Activated CD4-positive, alpha-beta T cell treated with anti-CD3 and anti-CD28 coated beads, Interleukin-2, amount 50 U/mL, for 4 hours (primary cell): ENCODE data around the gene CDK3.

Experiments used
- DNase-seq, 2 experiments: peaks; one replicate each; pipeline ENCODE4 v3.0.0-alpha.2; 2020

Gene CDK3

DNA sequence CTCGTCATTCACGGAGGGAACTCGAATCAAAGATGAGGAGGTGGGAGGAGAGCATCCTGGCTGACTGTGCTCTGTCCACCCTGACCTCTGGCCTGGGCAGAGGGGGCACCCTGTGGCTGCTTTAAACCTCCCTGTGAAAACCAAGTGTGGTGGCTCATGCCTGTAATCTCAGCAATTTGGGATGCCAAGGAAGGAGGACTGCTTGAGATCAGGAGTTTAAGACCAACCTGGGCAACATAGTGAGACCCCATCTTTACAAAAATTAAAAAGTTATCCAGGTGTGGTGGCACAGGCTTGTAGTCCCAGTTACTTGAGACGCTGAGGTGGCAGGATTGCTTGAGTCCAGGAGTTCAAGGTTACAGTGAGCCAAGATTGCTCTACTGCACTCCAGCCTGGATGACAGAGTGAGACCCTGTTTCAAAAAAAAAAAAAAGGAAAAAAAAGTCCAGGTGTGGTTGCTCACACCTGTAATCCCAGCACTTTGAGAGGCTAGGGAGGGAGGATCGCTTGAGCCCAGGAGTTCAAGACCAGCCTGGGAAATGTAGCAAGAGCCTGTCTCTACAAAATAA, 5.8 kb upstream of the CDK3 start:
- no peak for DNase-seq

GRCh38 chr17:75995385-75995925, 5.2 kb upstream of the CDK3 start:
- no peak for DNase-seq

DNA sequence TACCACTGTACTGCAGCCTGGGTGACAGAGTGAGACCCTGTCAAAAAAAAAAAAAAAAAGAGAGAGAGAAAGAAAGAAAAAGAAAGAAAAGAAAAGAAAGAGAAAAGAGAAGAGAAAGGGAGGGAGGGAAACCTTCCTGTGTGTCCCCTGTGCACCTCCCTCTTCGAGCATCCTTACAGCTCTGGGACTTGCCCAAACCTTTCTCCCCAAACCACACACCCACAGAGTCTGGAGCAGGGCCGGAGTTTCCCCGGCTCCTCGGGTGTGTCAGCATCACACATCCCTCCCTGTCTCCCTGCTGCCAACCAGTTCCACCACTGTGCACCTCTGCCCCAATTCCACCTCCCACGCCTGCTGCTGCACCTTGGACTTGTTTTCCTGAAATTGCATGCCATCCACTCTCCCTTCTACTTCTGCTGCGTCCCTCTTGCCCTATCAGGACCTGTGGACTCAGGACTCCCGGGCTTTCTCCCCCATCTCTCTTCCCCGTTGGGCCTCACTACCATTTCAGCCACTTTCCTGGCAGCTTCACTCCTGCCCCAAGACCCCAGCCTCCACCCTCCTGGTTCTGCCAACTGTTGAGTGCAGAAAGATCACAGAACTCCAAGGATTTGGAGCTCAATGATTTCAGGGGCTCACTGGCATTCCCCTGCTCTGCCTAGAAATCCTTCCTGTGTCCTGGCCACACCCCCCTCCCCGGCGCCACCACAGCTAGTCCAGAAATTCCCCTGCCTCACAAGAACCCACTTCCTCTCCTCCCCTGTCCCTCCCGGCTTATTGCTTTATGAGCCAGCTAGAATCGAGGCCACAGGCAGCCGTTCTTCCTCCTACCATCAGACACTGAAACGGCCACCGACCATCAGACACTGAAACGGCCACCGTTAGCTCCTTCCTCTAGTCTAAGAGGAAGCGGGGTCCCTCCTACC, 3.7 kb upstream of the CDK3 start:
- no peak for DNase-seq

GRCh38 chr17:75998327-75998795, 2.3 kb upstream of the CDK3 start:
- DNase-seq = no peak

DNA sequence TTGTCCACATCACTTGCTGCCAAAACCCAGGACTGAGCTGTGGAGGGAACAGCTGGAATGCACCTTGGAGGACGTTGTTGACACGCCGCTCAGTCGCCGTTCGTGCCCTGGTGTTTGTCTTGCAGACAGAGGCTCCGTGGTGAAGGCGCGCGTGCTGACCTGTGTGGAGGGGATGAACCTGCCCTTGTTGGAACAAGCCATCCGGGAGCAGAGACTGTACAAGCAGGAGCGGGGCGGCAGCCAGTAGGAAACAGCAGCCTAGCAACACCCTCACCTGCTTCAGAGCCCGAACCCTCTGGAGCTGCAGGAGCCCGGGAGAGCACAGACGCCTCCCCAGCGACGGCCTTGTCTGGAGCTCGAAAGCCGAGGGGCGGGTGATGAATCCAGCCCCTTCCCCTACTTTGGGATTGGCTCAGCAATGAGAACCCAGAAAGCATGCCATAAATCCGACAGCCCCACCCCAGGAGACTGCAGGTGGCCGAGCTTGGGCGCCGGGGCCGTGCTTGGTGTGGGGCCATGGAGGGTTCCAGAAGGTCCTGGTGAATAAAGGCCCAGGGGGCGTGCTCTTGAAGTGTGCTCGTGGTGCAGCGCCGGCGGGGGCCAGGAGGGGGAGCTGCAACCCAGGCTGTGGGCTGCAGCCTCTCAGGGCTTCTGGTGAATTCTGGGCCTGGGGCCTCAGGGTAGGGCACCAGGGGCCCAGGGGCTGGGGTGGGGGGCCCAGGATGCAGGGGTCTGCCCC, 470 bp upstream of the CDK3 start:
- peak; percentile 51 to 54 for DNase-seq

DNA sequence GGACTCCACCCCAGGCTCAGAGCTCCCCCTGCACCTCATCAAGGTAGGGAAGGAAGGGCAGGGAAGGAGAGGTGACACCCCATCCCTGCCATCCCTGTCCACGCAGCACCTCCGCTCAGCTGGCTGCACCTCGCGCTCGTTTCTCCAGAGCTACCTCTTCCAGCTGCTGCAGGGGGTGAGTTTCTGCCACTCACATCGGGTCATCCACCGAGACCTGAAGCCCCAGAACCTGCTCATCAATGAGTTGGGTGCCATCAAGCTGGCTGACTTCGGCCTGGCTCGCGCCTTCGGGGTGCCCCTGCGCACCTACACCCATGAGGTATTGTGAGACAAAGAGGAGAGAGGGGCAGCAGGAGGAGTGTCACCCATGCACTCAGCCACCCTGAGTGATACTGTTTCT, 1.4 kb downstream of the CDK3 start:
- DNase-seq = no peak

- no peak for DNase-seq
These were observed 3.3 kb downstream of the CDK3 start for GRCh38 chr17:76003915-76004314.

GRCh38 chr17:76004750-76005262, 4.2 kb downstream of the CDK3 start:
- no peak for DNase-seq

DNA sequence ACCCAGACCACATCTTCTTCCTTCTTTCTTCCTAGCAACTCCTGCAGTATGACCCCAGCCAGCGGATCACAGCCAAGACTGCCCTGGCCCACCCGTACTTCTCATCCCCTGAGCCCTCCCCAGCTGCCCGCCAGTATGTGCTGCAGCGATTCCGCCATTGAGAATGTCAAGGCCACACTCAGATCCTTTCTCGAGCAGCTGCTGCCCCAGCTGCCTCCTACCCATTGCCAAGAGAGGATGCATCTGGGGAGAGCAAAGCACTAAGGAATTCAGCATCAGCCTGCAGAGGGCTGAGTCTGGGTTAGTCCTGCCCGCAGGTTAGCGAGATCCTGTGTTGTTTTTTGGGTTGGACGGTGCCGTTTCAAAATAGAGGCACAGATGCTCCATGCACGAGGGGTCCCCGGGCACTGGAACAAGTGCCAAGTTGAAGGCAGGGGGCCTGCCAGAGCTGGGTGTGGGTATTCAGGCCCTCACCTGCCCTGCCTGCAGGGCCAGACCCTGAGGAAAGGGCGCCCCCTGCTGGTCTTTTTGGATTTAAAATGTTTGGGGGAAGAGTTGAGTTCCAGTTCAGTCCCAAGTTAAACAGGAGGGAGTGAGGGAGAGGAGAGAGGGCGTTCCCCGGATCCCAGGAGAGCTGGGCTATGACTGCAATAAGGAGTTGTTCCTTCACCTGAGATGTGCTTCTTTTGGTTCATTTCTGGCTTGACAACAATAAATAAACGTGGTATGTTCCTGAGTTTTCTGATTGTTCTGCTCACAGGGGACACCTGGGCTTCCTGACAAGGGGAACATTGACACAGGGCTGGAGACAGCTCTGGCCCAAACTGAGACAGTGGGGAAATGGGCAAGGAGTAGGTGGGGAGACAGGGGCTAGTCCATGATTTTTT, 4.9 kb downstream of the CDK3 start:
- peak; percentile 77 to 82 for DNase-seq

- DNase-seq = no peak
These were observed 6.6 kb downstream of the CDK3 start for GRCh38 chr17:76007131-76007849.

DNA sequence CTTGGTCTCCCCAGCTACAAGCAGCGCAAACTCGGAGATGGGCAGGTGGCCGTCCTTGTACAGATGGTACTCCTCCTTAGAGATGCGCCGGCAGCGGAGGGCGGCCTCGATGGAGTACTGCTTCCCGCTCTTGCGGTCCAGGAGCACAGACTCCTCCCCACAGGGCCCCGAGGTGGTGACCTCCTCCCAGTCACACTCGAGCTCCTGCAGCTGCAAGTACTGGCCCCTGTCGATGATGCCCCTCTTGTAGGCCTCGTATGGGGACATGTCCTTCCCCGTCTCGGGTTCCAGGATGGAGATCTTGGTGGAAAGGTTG, 7.2 kb downstream of the CDK3 start:
- no peak for DNase-seq

GRCh38 chr17:76008208-76008607, 7.6 kb downstream of the CDK3 start:
- DNase-seq = no peak

DNA sequence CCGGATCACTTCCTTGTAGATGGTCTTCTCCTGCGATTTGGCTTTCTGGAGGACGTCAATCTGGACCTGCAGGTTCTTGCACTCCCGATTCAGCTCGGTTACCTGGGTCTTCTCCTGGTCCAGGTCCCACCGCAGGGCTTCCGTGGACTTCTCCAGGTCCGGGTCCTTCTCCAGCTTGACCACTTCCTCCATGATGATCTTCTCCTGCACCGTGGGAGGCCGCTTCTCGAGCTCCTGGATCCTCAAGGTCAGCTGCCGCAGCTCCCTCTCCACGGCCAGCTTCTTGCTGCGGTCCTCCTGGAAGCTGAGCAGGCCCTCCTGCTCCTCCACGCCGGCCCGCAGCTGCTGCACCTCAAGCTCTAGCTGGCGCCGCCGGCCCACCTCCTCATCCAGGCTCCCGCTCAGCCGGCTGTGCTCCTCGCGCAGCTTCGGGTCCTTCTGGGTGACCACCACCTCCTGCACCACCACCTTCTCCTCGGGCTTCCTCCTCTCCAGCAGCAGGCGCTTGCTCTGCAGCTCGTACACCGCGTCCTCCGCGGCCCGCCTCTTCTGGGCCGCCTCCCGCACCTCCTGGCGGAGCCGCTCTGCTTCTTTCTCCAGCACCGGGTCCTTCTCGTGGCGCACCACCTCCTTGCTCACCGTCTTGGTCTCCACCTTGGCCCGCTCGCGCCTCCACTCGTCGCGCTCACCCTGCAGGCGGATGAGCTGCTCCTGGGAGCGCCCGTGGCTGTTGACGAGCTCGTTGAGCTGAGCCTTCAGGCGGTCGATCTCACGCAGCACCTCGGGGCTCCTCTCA, 8.2 kb downstream of the CDK3 start:
- DNase-seq = no peak

GRCh38 chr17:76009447-76009846, 8.8 kb downstream of the CDK3 start:
- DNase-seq = no peak

GRCh38 chr17:76009969-76010661, 9.5 kb downstream of the CDK3 start:
- no peak for DNase-seq

GRCh38 chr17:76011951-76012350, 11.3 kb downstream of the CDK3 start:
- no peak for DNase-seq

DNA sequence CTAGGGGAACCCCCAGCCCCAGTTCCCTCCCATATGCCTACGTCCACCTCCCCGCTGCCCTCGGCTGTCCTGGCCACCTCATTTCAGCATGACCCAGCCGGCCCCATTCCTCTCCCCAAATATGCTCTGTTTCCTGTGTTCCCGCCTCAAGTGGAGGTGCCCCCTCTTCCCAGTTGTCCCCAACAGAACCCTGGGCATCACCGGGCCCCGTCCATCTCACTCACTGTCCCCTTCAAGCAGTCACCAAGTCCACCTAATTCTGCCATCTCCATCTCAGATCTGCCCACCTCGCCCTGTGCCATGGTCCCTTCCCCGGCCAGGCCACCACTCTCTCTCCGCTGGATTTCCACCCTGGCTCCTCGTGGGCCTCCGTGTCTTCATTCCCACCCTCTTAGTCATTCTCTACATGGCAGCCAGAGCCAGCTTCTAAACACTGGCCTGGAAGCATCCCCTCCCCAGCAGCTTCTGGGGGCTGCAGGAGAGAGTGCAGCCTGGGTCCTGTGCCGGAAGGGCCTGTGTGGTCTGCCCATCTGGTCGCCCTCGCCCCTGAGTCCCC, 12.8 kb downstream of the CDK3 start:
- no peak for DNase-seq

DNA sequence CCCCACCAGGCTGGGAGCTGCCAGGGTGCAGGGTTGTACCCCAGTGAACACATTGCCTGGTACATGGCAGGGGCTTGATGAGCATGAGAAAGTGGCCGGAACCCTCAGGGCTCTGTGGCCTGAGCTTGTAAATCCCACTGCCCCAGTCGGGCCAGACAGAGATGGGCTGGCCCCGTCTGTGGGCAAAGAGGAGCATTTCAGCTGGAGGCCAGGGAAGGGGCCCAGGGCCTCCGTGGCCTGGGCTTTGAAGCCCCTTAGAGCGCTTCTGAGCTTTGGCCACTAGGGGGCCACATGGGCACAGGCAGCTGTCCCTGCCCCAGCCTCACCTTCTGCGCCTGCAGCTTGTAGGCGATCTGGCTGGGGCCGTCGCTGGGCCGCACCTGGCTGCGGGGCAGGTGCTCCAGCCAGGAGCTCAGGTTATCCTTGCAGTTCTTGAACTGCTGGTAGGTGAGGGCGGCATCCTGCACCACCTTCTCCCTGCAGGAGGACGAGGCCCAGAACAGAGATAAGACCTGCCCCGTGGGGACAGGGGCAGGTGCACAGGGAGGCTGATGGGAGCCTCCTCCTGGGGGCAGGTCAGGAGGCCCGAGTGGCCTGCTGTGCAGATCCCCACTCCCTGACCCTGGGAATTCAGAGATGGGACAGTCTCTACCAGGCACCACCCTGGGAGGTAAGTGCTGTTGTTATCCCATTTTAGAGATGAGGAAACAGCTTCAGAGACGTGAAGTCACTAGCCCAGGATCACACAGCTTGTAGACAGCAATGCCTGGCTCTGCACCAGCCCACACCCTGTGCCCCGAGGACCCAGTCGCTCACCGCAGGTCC, 13.7 kb downstream of the CDK3 start:
- DNase-seq = peak; percentile 71

GRCh38 chr17:76014925-76015261, 14.2 kb downstream of the CDK3 start:
- DNase-seq = no peak
